Subcutaneous adipose tissue (tissue), 4 donors: ENCODE measurements around the gene WNT5A. TPM values are rescaled to one million over a fixed set of nuclear protein-coding genes. Genes with fewer than 3 reads are reported as not detected.

Experiments used
- total RNA-seq, 4 donors: library from RNA; depleted of rRNA; stranded (reverse); fragments of >200 nt; gene quantifications; one replicate each; pipeline ENCODE4 v1.1.0, GENCODE V29; 2016
- TF ChIP-seq, protein P1 (sequence below): fragments of 450-650 bp; IDR thresholded peaks from one replicate; pipeline ENCODE4 v1.5.1; 2016; ENCODE audit warnings: low read depth, mild to moderate bottlenecking, control low read depth, antibody characterized with exemption, moderate library complexity

Gene WNT5A
- total RNA-seq, 4 donors from 2014 or later: 0.51 to 5.3 (median 1.1) TPM

DNA sequence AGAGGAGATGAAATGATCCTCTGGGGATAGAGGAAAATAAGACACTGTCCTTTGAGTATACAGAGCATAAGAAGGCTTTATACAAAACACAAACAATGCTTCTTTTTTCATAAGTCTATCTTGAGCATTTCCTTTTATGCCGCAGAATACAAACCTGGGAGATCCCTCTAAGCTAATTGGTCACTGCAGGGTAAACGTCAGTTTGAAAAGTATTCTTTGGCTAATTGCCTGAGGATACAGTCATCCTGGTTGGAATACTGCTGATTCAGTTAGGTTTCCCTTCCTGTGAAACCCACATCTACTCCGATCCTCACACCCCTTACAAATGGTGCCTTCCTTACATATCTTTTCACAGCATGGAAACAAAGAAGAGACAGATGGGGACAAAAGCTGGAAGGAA is 10.6 kb downstream of the WNT5A start:
- TF ChIP-seq, protein P1, sequence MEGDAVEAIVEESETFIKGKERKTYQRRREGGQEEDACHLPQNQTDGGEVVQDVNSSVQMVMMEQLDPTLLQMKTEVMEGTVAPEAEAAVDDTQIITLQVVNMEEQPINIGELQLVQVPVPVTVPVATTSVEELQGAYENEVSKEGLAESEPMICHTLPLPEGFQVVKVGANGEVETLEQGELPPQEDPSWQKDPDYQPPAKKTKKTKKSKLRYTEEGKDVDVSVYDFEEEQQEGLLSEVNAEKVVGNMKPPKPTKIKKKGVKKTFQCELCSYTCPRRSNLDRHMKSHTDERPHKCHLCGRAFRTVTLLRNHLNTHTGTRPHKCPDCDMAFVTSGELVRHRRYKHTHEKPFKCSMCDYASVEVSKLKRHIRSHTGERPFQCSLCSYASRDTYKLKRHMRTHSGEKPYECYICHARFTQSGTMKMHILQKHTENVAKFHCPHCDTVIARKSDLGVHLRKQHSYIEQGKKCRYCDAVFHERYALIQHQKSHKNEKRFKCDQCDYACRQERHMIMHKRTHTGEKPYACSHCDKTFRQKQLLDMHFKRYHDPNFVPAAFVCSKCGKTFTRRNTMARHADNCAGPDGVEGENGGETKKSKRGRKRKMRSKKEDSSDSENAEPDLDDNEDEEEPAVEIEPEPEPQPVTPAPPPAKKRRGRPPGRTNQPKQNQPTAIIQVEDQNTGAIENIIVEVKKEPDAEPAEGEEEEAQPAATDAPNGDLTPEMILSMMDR: no peak

DNA sequence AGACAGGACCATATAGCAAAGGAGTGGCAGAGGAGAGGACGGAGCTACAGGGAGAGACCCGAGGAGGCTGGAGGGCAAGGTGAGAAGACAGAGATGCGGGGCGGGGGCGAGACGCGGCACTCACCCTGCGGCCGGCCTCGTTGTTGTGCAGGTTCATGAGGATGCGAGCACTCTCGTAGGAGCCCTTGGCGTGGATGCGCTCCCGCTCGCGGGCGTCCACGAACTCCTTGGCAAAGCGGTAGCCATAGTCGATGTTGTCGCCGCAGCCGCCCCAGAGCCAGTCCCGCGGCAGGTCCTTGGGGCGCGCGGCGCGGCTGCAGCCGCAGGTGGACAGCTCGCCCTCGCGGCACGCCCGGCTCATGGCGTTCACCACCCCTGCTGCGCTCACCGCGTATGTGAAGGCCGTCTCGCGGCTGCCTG is 12.9 kb downstream of the WNT5A start:
- TF ChIP-seq, protein P1: no peak

DNA sequence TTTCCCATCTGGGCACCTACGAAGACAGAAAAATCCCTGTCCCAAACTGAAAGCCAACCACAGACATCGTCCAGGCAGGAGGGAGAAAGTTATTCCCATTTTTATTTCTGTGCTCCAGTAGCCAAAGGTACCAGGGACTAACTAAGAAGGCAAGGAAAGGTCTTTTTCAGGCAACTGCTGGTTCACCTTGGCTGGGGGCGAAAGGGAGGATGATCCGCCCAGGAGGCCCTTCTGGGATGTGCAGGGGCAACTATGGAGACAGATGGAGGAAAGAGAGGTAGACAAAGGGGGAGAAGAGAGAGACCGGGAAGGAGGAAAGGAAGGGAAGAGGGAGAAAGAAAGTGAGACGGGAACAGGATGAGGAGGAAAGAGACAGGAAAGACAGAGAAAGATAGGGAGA is 13.3 kb downstream of the WNT5A start:
- TF ChIP-seq, protein P1: no peak

DNA sequence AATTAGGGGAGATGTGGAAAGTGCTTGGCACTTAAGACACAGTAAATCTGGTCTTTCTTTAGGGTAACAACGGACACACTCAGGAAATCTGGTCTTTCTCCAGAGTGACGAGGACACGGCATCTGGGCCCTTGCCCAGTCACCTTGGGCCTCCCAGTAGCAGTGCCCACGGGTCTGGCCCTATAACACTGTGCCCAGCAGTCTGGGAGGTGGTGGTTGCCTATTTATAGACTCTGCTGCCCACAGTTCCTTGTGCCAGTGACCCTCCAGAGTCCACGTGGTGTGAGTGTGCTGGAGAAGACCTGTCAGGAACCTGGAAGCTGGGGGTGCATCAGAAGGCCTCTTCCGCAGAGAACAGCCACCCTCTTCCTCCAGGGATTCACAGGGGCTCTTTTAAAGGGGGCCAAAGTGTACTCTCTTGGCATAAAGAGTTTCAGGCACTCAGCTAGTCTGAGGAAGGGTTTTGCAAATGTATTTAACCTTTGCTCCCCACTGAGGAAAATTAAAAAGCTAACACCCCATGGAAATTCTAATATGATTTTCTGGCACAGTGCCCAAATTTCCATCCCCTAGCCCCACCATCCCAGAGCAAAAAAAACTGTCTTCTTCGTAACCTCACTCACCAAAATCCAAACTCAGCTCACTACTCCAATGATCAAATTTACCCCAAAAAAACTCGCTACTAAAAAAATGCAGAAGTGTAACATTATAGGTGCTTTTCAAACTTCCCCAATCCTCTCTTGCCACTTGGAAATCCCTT is 15.4 kb downstream of the WNT5A start:
- TF ChIP-seq, protein P1: no peak

DNA sequence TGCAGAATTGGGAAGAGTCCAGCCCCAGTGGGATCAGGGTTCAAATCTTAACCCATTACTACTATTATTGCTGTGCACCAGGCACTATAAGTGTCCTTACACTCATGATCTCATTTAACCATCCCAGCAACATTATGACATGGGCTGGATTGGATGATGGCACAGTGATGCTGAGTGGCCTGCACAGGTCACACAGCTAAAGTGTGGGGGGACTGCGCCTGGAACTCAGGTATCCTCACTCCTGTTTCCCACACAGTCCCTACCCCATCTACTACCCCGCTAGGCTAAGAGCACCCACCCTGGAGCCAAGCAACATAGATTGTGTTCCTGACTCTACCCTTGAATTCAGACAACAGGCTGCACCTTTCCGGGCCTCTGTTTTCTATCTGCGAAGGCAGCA is 16.0 kb downstream of the WNT5A start:
- TF ChIP-seq, protein P1: no peak

DNA sequence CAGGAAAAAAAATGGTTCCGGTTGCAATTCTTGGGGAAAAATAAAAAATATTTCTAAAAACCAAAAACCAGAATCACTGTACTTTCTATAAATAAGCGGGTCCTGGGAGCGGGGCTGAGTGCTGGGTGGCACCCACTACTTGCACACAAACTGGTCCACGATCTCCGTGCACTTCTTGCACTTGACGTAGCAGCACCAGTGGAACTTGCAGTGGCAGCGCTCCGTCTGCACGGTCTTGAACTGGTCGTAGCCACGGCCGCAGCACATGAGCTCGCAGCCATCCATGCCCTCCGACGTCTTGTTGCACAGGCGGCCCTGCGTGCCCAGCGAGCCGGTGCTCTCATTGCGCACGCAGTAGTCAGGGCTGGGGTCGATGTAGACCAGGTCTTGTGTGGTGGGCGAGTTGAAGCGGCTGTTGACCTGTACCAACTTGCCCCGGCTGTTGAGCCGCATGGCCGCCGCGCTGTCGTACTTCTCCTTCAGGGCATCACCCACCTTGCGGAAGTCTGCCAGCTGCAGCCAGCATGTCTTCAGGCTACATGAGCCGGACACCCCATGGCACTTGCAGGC is 17.1 kb downstream of the WNT5A start:
- TF ChIP-seq, protein P1: no peak

DNA sequence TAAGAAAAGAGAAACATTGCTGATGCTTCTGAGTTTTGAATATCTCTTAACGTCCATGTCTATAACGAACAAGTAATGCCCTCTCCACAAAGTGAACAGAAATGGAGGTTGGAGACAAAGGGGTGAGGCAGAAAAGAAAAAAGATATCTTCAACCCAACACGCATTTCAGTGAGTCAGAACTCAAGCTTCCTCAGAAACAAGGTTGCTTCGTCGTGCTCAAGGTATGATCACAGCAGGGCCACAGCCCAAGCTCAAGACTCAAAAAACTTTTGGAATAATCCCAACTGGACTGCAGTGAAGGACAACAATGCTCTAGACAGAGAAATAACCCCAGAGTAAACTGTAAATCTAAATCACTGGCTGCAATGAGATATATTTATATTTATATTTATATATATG is 18.9 kb downstream of the WNT5A start:
- TF ChIP-seq, protein P1: no peak
